HEK293 (cell line): Measurements from ENCODE around the gene MMP24.
A peak's percentile ranks its signal among the peaks of the same experiment; 100 is the strongest.
"Not testable (repeated sequence)": the region's sequence is repeated elsewhere in the genome, so short reads cannot be mapped to it uniquely, and the experiment has no call there.

Source experiments
- CTCF ChIA-PET: fragments of 350-600 bp; formaldehyde crosslinking; extraction: SDS; loops from one replicate; lab custom pipeline; 2021; ENCODE audit warnings: antibody characterized with exemption; lab: Yijun Ruan, JAX
- POLR2A ChIA-PET: fragments of 300-600 bp; formaldehyde crosslinking; extraction: SDS; loops from one replicate; lab custom pipeline; 2020; ENCODE audit warnings: antibody characterized with exemption, inconsistent platforms; lab: Yijun Ruan, JAX
- H3K27ac ChIP-seq: fragments of 200-500 bp; sonication (Bioruptor generic); 2 replicates; pipeline ENCODE4 v1.5.1; 2014; ENCODE audit warnings: low read depth, low read length, control low read depth, inconsistent platforms; ENCODE audit errors: extremely low read depth
- H3K36me3 ChIP-seq, 2 experiments: fragments of 200-500 bp in 1 of 2; sonication (Bioruptor generic) in 1 of 2; 1 replicate in 1 of 2; 2 replicates in 1 of 2; pipeline ENCODE4 v1.5.1; 2014 to 2017; ENCODE audit warnings: inconsistent platforms in 2 of 2, low read length in 2 of 2; ENCODE audit not compliant: control insufficient read depth in 2 of 2, insufficient read depth in 1 of 2
- H3K4me1 ChIP-seq: fragments of 200-500 bp; sonication (Bioruptor generic); 2 replicates; pipeline ENCODE4 v1.5.1; 2014; ENCODE audit warnings: mild to moderate bottlenecking, low read length, inconsistent platforms; ENCODE audit not compliant: control insufficient read depth, insufficient read depth
- H3K4me3 ChIP-seq: 2 replicates; pipeline ENCODE4 v1.5.1; 2011; ENCODE audit warnings: low read depth, mild to moderate bottlenecking, control low read depth, low read length, moderate library complexity
- H3K9me3 ChIP-seq: fragments of 200-500 bp; sonication (Bioruptor generic); 2 replicates; pipeline ENCODE4 v1.5.1; 2014; ENCODE audit warnings: low read depth, low read length, inconsistent platforms; ENCODE audit not compliant: control insufficient read depth, insufficient read depth
- GLI2 ChIP-seq: fragments of 450-650 bp; formaldehyde crosslinking; IDR thresholded peaks from 2 replicates; pipeline ENCODE4; 2017; ENCODE audit warnings: missing biosample characterization, missing genetic modification characterization, low read depth, borderline replicate concordance
- KLF10 ChIP-seq: fragments of 450-650 bp; IDR thresholded peaks from 2 replicates; pipeline ENCODE4 v1.5.1; 2018; ENCODE audit warnings: missing biosample characterization, mild to moderate bottlenecking, missing genetic modification characterization
- MEIS1 ChIP-seq: sonication (generic); formaldehyde crosslinking; IDR thresholded peaks from 2 replicates; pipeline ENCODE4 v1.8.1; 2022; ENCODE audit warnings: missing genetic modification reagents, mild to moderate bottlenecking, borderline replicate concordance
- SETDB1 ChIP-seq: IDR thresholded peaks from one replicate; pipeline ENCODE4 v1.6.1; 2017; ENCODE audit warnings: mild to moderate bottlenecking, low read length, moderate library complexity, mixed read lengths; ENCODE audit not compliant: insufficient read length
- ZFP69B ChIP-seq: fragments of 450-650 bp; formaldehyde crosslinking; IDR thresholded peaks from 2 replicates; pipeline ENCODE4 v1.5.1; 2016; ENCODE audit warnings: missing biosample characterization, missing genetic modification characterization
- ZNF132 ChIP-seq: fragments of 450-650 bp; formaldehyde crosslinking; IDR thresholded peaks from 2 replicates; pipeline ENCODE4 v1.5.1; 2017; ENCODE audit warnings: missing biosample characterization, missing genetic modification characterization, borderline replicate concordance
- ZNF146 ChIP-seq: fragments of 450-650 bp; formaldehyde crosslinking; IDR thresholded peaks from 2 replicates; pipeline ENCODE4 v1.5.1; 2016; ENCODE audit warnings: missing biosample characterization, missing genetic modification characterization
- ZNF2 ChIP-seq: fragments of 450-650 bp; formaldehyde crosslinking; IDR thresholded peaks from 2 replicates; pipeline ENCODE4 v1.5.1; 2016; ENCODE audit warnings: missing biosample characterization, missing genetic modification characterization
- ZNF223 ChIP-seq: fragments of 450-650 bp; formaldehyde crosslinking; IDR thresholded peaks from 2 replicates; pipeline ENCODE4 v1.5.1; 2016; ENCODE audit warnings: missing biosample characterization, missing genetic modification characterization
- ZNF274 ChIP-seq, 2 experiments: fragments of 200-500 bp in 1 of 2; fragments of 450-650 bp in 1 of 2; sonication (Bioruptor generic) in 1 of 2; formaldehyde crosslinking in 1 of 2; IDR thresholded peaks; 2 replicates each; pipeline versions ENCODE4 v1.5.1 to v1.6.1; 2014 to 2016; ENCODE audit warnings: borderline replicate concordance in 1 of 2, inconsistent platforms in 1 of 2, low read length in 1 of 2, missing biosample characterization in 1 of 2, missing genetic modification characterization in 1 of 2
- ZNF350 ChIP-seq: fragments of 450-650 bp; formaldehyde crosslinking; IDR thresholded peaks from 2 replicates; pipeline ENCODE4 v1.5.0; 2017; ENCODE audit warnings: missing biosample characterization, mild to moderate bottlenecking, missing genetic modification characterization
- ZNF37A ChIP-seq: fragments of 450-650 bp; IDR thresholded peaks from 2 replicates; pipeline ENCODE4 v1.5.1; 2018; ENCODE audit warnings: missing biosample characterization, missing genetic modification characterization
- ZNF423 ChIP-seq: fragments of 450-650 bp; formaldehyde crosslinking; IDR thresholded peaks from 2 replicates; pipeline ENCODE4 v1.5.1; 2016; ENCODE audit warnings: missing biosample characterization, missing genetic modification characterization
- ZNF521 ChIP-seq: fragments of 450-650 bp; formaldehyde crosslinking; IDR thresholded peaks from 2 replicates; pipeline ENCODE4 v1.5.1; 2017; ENCODE audit warnings: missing biosample characterization, mild to moderate bottlenecking, missing genetic modification characterization
- ZNF654 ChIP-seq: fragments of 450-650 bp; formaldehyde crosslinking; IDR thresholded peaks from 2 replicates; pipeline ENCODE4 v1.5.1; 2016; ENCODE audit warnings: low read depth, missing biosample characterization, missing genetic modification characterization
- ZNF660 ChIP-seq: fragments of 450-650 bp; IDR thresholded peaks from 2 replicates; pipeline ENCODE4 v1.5.1; 2018; ENCODE audit warnings: missing biosample characterization, mild to moderate bottlenecking, missing genetic modification characterization
- ZNF707 ChIP-seq: fragments of 450-650 bp; formaldehyde crosslinking; IDR thresholded peaks from 2 replicates; pipeline ENCODE4 v1.5.1; 2016; ENCODE audit warnings: missing biosample characterization, missing genetic modification characterization
- ZNF777 ChIP-seq: fragments of 450-650 bp; formaldehyde crosslinking; IDR thresholded peaks from 2 replicates; pipeline ENCODE4 v1.5.1; 2017; ENCODE audit warnings: missing biosample characterization, missing genetic modification characterization, borderline replicate concordance
- ZNF792 ChIP-seq: fragments of 450-650 bp; formaldehyde crosslinking; IDR thresholded peaks from 2 replicates; pipeline ENCODE4 v1.5.1; 2016; ENCODE audit warnings: missing biosample characterization, missing genetic modification characterization
- TF ChIP-seq, protein P1 (sequence below): fragments of 450-650 bp; formaldehyde crosslinking; IDR thresholded peaks from 2 replicates; pipeline ENCODE4 v1.5.1; 2016; ENCODE audit warnings: missing biosample characterization, missing genetic modification characterization
- TF ChIP-seq, protein P2 (sequence below): sonication (generic); formaldehyde crosslinking; IDR thresholded peaks from 2 replicates; pipeline ENCODE4 v1.8.1; 2022; ENCODE audit warnings: mild to moderate bottlenecking, moderate library complexity, missing genetic modification reagents
- TF ChIP-seq, protein P3 (sequence below): fragments of 450-650 bp; formaldehyde crosslinking; IDR thresholded peaks from 2 replicates; pipeline ENCODE4 v1.5.1; 2016; ENCODE audit warnings: missing biosample characterization, missing genetic modification characterization
- TF ChIP-seq, protein P4 (sequence below): fragments of 450-650 bp; formaldehyde crosslinking; IDR thresholded peaks from 2 replicates; pipeline ENCODE4 v1.5.1; 2016; ENCODE audit warnings: missing biosample characterization, missing genetic modification characterization

The MMP24 gene

DNA sequence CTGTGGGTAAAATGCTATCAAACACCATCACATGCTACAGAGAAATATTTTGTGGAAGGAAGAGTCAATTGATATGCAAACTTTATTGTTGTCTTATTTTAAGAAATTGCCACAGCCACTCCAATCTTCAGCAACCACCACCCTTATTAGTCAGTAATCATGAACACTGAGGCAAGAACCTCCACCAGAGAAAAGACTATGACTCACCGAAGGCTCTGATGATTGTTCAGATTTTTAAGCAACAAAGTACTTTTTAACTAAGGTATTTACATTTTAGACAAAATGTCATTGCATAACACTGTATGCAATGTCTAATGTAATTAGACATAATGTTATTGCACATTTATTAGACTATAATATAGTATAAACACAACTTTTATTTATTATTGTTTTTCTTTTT, 26.2 kb upstream of the MMP24 start (continued):
- TF ChIP-seq, protein P1, sequence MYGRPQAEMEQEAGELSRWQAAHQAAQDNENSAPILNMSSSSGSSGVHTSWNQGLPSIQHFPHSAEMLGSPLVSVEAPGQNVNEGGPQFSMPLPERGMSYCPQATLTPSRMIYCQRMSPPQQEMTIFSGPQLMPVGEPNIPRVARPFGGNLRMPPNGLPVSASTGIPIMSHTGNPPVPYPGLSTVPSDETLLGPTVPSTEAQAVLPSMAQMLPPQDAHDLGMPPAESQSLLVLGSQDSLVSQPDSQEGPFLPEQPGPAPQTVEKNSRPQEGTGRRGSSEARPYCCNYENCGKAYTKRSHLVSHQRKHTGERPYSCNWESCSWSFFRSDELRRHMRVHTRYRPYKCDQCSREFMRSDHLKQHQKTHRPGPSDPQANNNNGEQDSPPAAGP (tag by site-specific recombination), result no peak
- TF ChIP-seq ZNF423 (tag by site-specific recombination), result no peak
- no peak for TF ChIP-seq MEIS1 (CRISPR knock-in tag)
- TF ChIP-seq ZNF223 (tag by site-specific recombination), result no peak
- TF ChIP-seq ZNF274 (IDR thresholded peaks at IDR 0.05; ENCODE audit: low read length), result no peak
- TF ChIP-seq ZNF274 (tag by site-specific recombination; IDR thresholded peaks at IDR 0.05; ENCODE audit: borderline replicate concordance), result no peak
- no peak for TF ChIP-seq SETDB1

DNA sequence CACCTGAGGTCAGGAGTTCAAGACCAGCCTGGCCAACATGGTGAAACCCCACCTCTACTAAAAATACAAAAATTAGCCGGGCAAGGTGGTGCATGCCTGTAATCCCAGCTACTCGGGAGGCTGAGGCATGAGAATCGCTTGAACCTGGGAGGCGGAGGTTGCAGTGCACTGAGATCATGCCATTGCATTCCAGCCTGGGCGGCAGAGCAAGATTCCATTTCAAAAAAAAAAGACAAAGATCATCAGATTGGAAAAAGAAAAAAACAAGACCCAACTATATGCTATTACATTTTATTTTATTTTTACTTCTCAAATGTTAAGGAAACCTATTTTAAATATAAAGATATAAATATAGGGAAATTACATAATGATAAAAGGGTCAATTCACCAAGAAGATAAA, 25.0 kb upstream of the MMP24 start:
- H3K4me3 ChIP-seq, H3K9me3 ChIP-seq, H3K27ac ChIP-seq, POLR2A ChIA-PET, H3K36me3 ChIP-seq, CTCF ChIA-PET, H3K4me1 ChIP-seq: not testable (repeated sequence)

DNA sequence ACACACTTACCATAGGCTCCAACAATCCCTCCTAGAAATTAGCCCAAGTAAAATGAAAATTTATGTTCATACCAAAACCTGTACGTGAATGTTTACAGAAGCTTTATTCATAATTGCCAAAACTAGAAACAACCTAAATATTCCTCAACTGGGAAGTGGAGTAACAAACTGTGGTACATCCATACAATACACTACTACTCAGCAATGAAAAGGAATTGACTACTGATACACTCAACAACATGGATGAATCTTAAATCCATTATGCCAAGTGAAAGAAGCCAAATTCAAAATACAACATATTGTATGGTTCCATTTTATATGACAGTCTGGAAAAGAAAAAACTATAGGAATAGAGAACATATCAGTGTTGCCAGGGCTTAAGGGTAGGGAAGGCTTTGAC, 19.7 kb upstream of the MMP24 start:
- no peak overlapping the region for H3K4me3 ChIP-seq
- no peaks in the 10 kb centered on the region for H3K4me1 ChIP-seq
- H3K9me3 ChIP-seq, result no peaks in the 10 kb centered on the region
- TF ChIP-seq ZNF521 (tag by site-specific recombination) (no peak), GLI2 (tag by site-specific recombination) (no peak), ZNF146 (tag by site-specific recombination) (peak; percentile 62; the same call in 1 of the 2 replicates)
- TF ChIP-seq, all 188 proteins: peak for 1
- POLR2A ChIA-PET, result no interaction called here
- CTCF ChIA-PET, result interaction anchor here (2.7 to 4.7 kb wide), 3 partner anchors 58 to 64 kb away, joined by 11 to 86 read pairs (median 15); partner anchors contain the start of gene EDEM2
- Histone ChIP-seq H3K36me3 (no peaks in the 10 kb centered on the region), H3K27ac (no peak overlapping the region)

DNA sequence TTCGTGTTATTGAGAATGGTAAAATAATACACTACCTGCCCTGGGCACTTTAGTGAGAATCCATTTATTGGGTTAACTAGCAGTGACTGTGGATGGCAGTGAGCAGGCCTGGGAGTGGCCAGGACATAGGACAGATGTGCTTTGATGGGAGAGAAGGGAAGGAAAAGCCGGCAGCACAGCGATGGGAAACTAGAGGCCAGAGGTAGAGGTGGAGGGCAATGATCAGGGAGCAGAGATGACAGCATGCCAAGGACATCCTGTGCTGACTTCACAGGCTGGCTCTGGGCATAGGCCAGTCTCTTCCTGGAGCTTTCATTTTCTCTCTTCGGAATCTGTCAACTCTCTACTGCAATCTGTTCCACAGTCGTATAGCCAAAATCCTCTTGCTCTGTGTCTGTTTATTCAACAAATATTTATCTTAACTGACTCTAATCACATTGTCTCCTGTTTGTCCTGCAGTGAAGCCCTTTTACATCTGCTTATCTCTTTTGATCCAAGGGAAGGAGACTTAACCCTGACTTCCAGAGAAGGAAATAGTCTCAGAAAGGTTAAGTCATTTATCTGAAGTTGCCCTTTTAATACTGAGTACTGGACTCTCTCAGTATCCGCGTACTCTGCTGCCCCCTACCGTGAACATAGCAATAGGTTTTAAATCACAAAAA, 18.4 kb upstream of the MMP24 start:
- H3K27ac ChIP-seq, result no peak overlapping the region
- ChIA-PET POLR2A (no interaction called here), CTCF (interaction anchor here (0.6 to 4.7 kb wide), 23 partner anchors 9 to 333 kb away, joined by 3 to 86 read pairs (median 4); partner anchors contain the start of gene EDEM2)
- no peaks in the 10 kb centered on the region for H3K4me1 ChIP-seq
- H3K36me3 ChIP-seq, result no peaks in the 10 kb centered on the region
- H3K4me3 ChIP-seq, result no peak overlapping the region
- H3K9me3 ChIP-seq, result no peaks in the 10 kb centered on the region
- TF ChIP-seq KLF10 (tag by site-specific recombination) (no peak), ZNF521 (tag by site-specific recombination) (no peak), ZNF654 (peak; percentile 90), ZNF350 (no peak), ZNF37A (tag by site-specific recombination) (no peak), ZFP69B (tag by site-specific recombination) (peak; percentile 95), ZNF2 (tag by site-specific recombination) (0 out of 2 replicates have a peak, but pooled peaks have one; percentile 33), ZNF132 (tag by site-specific recombination) (no peak), ZNF707 (tag by site-specific recombination) (no peak), ZNF792 (tag by site-specific recombination) (no peak), ZNF777 (no peak), ZNF660 (tag by site-specific recombination) (no peak)
- TF ChIP-seq, protein P2, sequence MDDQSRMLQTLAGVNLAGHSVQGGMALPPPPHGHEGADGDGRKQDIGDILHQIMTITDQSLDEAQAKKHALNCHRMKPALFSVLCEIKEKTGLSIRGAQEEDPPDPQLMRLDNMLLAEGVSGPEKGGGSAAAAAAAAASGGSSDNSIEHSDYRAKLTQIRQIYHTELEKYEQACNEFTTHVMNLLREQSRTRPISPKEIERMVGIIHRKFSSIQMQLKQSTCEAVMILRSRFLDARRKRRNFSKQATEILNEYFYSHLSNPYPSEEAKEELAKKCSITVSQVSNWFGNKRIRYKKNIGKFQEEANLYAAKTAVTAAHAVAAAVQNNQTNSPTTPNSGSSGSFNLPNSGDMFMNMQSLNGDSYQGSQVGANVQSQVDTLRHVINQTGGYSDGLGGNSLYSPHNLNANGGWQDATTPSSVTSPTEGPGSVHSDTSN (CRISPR knock-in tag), result no peak
- TF ChIP-seq, protein P3, sequence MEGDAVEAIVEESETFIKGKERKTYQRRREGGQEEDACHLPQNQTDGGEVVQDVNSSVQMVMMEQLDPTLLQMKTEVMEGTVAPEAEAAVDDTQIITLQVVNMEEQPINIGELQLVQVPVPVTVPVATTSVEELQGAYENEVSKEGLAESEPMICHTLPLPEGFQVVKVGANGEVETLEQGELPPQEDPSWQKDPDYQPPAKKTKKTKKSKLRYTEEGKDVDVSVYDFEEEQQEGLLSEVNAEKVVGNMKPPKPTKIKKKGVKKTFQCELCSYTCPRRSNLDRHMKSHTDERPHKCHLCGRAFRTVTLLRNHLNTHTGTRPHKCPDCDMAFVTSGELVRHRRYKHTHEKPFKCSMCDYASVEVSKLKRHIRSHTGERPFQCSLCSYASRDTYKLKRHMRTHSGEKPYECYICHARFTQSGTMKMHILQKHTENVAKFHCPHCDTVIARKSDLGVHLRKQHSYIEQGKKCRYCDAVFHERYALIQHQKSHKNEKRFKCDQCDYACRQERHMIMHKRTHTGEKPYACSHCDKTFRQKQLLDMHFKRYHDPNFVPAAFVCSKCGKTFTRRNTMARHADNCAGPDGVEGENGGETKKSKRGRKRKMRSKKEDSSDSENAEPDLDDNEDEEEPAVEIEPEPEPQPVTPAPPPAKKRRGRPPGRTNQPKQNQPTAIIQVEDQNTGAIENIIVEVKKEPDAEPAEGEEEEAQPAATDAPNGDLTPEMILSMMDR, result peak; percentile 76
- TF ChIP-seq, protein P4, sequence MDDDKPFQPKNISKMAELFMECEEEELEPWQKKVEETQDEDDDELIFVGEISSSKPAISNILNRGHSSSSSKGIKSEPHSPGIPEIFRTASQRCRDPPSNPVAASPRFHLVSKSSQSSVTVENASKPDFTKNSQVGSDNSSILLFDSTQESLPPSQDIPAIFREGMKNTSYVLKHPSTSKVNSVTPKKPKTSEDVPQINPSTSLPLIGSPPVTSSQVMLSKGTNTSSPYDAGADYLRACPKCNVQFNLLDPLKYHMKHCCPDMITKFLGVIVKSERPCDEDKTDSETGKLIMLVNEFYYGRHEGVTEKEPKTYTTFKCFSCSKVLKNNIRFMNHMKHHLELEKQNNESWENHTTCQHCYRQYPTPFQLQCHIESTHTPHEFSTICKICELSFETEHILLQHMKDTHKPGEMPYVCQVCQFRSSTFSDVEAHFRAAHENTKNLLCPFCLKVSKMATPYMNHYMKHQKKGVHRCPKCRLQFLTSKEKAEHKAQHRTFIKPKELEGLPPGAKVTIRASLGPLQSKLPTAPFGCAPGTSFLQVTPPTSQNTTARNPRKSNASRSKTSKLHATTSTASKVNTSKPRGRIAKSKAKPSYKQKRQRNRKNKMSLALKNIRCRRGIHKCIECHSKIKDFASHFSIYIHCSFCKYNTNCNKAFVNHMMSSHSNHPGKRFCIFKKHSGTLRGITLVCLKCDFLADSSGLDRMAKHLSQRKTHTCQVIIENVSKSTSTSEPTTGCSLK, result no peak
